HG03175 (cell line): ENCODE measurements around the gene FAM181A.

Experiments used
- ATAC-seq: cut with Tn5 transposase; IDR thresholded peaks from one replicate; pipeline ENCODE4 v1.9.1; 2021; ENCODE audit warnings: mild to moderate bottlenecking, moderate library complexity; ENCODE audit not compliant: unreplicated experiment

FAM181A gene

DNA sequence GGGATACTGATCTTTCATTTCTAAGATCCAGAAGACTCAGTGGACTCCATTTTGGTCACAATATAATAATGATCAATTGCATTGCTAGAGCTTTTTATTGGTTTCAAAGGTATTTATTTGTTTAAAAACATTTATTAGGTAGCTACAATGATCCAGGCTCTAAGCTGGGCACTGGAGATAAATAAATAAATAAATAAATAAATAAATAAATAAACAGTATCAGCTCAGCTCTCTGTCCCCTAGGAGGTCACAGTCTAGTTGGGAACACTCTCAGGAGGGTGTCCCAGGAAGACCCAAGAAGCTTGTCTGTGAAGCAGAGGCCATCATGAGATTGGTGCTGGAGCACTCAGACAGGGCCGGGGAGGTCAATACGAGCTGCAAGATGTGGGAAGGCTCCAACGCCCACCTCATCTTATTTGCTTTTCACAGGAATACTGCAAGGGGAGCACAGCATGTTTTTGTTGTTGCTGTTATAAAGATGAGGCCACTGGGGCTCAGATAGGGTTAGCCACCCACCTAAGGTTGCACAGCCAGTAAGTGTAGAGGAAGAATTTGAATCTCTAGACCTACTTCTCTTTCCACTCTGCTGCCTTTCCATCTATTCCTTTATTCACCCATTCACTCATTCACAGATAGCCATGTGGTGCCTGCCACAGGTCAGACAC lies 33.8 kb downstream of the FAM181A start:
- no peak for ATAC-seq

DNA sequence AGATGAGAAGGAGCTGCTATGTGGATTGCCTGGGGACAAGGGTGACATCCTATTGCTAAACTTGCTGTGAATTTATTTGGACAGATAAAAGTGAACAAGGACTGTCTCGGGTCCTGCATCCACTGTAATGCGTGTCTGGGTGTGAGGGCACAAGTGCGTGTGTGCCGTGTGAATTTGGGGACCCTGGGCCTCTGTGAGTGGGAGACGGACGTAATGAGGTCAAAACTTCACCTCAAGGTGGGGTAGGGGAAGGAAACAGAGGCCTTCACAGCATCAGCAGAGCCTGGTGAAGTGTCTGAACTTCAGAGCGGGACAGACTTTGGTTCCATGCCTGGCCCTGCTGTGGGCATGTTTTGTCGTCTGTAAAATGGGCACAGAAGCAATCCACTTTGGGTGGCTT lies 34.5 kb downstream of the FAM181A start:
- no peak for ATAC-seq

DNA sequence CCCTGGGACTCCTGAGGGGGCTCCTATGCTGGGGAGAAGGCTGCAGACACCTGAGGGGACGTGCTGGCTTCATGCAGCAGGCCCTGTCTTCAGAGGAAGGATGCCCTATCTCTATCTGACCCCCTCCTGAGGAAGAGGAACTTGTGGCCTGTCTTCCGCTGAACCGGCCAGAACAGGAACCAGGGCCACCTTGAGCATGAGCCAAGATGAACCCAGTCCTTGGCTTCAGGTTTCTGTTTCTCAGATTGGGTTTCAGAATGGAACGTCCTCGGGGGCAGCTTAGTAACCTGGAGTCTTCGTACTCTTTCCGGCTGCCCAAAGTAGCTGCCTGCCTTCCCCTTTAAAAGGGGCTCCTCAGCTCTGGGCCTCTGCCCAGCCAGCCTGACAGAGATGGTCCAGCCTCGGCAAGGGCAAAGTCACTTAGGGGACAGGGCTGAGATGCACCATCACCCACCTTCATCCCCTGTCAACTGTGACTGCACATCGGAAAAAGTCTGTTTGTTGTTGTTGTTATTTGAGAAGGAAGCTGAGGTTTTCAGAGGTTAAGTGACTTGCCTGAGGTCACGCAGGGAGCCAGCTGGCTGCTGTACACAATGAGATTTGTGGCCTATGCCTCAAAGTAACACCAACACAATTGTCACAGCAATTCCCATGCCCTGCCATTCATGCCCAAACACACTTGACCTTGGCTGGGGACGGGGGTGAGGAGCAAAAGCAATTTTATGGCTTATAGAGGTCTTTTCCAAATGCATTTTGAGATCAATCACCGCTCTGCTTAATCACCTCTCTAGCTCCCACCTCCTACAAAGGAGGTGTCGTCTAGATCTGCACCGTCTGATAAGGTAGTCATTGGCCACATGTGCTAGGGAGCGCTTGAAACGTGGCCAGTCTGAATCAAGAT lies 35.8 kb downstream of the FAM181A start:
- peak; percentile 63 for ATAC-seq

DNA sequence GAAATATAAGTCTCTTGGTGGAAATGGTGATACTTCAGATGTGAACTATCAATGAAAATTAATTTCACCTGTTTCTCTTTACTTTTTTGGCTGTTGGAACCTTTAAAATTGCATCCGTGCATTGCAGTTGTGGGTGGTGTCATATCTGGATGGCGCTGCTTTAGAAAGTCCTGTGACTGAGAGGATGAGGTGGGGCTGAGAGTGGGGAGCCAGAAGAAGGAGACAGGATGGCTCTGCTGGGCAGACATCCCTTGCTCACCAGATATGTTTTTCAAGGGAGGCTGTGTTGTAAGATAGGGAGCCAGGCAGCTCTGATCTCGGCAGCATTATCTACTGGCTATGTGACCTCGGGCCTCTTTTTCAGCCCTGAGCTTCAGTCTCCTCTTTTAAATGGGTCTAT lies 36.5 kb downstream of the FAM181A start:
- ATAC-seq: no peak

DNA sequence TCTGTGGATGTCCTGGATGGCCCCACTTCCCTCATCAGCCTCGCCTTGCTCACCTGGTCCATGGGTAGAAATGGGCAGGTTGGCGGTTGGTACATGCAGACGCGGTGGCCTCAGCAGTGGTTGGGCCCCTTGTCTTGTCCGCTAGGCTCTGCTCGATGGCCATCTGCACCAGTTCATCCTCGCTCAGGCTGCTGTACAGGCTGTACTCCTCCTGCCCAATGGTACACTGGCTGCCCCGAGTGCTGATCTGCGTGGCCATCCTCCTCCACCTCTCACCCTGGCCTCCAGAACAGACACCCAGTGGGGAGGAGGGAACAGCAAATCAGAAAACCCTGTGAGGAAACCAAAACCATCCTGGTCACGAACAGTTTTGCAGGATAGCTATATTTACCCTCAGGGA lies 37.1 kb downstream of the FAM181A start:
- no peak for ATAC-seq

DNA sequence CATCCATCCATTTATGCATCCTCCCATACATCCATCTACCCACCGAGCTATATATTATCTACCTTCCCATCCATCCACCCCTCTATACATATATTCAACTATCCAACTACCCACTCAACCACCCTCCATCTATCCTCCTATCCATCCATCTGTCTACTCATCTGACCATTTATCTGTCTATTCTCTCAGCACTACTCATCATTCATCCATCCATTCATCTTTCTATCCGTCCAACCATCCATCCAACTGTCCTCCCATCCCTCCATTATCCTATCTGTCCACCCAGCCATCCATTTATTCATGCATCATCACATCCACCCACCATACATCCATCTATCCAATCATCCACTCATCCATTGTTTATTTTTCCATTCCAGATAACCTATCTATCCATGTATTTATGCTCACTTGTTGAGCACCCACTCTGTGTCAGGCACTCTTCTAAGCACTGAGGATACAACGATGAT lies 37.7 kb downstream of the FAM181A start:
- ATAC-seq: no peak

DNA sequence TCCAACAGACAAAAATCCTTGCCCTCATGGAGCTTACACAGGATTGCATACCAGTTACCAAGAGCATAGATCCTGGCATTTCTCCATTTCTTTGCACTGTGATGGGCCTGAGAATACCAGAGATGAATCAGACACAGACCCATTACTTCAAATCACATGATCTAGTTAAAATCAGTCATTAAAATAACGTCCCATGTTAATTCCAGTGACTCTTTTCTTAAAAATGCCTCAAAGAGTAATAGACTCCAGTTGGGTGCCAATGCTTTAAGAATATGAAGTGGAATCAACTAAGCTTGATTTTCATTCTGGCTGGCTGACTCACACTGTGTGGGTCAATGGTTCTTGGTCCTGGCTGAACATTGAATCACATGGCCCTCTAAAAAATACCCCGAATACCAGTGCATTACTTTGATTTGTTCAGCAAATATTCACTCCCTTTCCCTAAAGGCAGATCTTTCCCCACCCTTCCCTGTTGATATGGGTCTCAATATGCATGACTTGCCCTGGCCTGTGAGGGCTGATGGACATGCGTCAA lies 38.2 kb downstream of the FAM181A start:
- no peak for ATAC-seq

DNA sequence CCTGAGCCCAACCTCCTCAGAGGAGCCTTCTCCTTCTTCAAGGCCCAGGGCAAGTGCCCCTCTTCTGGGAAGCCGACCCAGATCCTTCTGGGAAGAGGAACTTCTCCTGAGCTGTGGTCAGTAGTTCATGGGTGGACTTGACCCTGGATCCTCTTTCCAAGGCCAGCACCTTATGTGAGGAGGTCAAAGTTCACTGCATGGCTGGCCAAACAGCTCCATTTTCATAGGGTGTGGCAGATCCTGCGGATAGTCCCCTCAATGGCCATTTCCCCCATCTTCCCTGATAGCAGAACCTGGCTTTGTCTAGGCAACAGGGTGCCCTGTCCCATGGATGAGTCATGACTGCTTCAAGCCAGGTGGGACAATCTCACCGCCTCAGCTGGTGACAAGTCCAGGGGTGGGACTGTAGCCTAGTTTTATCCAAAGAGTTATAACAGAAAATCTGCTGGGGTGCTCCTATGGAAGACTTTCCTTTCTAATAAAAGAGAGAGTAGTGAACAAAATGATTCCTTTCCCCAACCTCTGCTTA lies 38.9 kb downstream of the FAM181A start:
- no peak for ATAC-seq

DNA sequence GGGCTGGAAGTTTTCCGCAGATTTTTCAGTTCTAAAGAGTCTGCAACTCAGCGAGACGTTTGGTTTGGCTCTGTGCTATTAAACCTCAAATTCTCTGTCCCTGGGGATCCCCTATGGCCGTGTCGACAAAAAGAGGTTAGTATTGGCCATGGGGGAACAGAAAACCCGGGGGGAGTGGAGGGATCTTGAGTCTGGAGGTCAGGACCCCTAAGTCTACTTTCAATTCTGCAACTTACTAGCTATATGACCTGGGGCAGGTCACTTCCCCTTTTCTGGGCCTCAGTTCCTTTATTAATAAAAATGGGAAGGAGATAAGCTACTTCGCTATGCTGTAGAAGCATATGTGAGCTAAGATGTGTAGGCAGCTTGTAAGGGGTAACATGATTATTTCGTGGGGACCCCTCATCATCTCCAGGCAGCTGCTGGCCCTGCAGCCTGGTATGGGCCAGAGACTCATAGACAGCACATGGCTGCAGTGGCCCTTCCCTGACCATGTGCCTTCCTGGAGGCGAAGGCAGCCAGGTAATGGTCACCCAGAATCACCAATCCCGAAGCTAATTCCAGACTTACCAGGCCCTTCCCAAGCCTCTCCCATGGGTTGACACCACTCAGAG lies 40.6 kb downstream of the FAM181A start:
- peak; percentile 38 for ATAC-seq

DNA sequence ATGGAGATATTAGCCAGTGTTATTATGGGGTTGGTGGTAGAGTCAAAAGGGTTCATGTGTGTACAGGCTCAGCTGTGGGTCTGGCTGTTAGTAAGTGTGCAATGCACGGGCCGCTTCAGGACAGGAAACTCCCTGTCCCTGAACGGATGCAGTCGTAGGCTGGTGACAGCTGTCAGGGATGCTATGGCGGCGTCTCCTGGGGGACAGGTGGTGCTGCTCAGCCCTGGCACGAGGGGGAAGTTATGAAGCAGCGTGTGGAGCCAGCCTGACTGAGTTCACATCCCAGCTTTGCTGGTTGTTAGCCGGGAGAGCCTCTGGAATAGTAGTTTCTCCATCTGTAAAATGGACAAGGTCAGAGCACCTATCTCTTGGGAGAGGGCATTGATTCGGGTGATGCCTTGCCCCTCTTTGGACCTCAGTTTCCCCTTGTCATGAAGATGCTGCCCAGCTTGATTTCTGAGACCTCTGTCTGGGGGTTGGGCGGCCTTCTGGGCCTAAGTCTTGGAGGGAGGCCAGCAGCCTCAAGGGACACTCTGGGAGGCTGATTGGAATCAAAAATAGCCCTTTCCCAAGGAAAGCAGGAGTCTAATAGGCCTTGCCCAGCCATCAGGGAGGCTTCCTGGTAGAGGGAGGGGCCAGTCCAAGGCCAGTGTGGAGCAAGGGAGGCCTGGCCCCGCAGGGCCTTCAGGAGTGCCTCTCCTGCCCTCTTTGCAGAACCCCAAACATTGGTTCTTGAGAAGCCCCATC lies 42.1 kb downstream of the FAM181A start:
- ATAC-seq: no peak

DNA sequence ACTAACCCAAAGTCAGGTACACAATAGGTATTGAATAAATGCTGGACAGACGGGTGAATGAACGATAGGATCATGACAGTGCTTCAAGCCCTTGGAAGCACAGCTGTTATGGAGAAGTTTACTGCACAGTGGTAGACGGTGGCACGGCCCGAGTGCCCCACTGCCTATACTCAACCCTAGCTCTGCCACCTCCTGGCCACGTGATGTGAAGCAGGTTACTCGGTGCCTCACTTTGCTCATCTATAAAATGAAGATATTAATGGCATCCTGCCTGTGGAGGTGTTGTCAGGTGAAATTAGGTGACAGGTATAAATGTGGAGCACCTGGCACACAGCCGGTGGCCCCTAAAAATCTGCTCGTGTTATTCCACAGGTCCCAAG lies 43.4 kb downstream of the FAM181A start:
- ATAC-seq: peak; percentile 20

DNA sequence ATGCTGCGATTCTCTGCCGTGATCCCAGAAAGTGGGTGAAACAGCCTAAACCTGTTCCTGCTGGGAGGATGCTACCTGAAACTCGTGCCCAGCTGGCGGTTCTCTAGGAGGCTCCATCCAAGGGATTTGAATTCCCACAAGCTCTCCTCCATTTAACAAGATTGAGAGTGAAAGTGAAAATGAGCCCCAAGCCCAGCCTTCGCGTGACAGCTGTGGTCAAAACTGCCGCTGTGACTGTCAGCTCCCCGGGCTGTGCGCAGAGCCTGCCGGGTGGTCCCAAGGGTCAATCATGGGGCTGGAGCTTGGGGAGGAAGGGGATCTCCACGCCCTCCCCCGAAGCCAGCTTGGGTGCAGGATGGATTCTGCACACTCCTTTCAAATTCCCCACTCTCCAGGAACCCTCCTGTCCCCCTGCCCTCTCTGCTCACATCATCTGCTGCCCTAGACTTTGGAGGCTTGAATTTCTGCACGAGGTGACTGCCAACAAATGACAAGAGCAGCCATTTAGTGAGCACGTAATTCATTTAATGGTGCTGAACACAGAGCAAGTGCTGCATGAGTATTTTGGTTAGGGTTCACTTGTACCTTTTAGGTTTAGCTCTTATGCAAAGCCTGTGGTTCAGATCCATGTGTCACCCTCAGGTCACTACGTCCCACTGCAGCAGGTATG lies 44.0 kb downstream of the FAM181A start:
- peak; percentile 49 for ATAC-seq

DNA sequence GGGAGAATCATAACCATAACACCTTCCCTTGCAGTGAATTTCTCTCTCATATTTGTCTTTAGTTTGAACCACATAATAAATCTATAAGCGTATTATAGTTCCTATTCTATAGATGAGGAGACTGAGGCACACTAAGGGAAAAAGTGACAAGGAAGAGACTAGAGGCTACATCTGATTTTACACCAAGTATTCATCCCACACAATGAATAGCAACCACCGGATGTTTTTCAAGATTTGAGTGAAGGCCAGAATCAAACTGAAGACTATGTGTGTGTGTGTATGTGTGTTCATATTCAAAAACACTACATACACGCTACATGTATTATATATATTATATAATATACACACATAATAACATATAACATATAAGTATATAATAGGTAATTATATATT lies 44.5 kb downstream of the FAM181A start:
- ATAC-seq: no peak

DNA sequence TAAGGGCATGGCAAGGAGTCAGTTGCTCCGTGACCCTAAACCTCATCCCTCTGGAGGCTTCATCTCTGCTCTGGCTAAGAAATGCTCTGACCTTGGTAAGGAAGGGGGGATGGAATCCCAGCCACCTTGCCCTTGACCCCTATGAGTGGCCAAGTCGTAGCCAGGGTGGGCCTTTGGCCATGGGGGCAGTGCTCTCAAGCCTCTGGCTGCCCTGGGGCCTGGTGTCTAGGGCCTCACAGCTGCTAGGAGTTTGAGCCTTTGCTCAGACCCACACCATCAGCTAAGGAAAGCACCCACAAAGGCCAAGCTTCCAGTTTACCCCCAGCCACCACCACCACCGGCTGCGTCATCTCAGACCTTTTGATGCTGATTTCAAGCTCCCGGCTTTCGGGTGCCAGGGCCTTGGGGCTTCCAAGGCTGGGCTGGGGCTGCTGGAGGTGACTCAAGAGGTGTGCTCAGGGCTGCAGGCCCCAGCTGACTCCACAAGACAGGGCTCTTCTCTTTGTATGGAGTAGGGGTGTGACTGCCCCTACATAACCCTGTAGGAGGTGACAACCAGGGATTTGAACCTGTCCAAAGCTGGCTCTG lies 45.6 kb downstream of the FAM181A start:
- ATAC-seq: no peak

DNA sequence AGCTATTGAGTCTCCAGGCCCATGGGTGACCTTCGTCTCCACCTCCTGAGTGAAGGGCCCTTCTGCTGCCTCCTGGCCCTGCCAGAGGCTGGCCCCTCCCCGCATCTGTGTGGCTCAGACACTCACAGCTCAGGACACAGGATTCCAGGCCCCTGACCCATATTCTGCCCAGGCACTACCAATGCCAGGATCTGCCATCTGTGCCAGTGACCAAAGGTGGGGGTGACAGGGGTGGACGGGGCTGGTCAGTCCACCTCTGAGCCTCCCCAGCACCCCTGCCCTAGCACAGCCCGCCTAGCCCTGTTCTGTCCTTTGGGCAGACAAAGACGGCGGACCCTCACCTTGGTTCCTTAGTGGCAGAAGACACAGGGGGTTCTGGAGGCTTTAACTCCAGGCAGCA lies 46.5 kb downstream of the FAM181A start:
- no peak for ATAC-seq

DNA sequence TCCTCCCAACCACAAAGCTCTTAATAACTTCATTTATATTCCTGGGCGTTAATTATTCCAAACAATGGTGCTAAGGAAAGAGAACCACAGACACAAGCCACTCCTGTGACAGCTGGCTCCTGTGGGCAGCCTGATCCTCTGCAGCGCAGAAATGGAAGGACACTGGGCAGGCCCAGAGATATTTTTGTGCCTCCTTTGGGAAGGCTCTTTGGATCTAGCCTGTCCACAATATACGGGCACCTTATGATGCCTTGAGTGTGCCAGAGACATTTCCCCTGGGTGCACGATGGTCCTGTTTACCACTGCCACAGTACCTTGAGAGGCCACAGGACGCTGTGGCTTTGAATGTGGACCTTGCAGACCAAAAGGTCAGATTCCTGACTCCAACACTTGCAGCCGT lies 47.2 kb downstream of the FAM181A start:
- ATAC-seq: no peak

DNA sequence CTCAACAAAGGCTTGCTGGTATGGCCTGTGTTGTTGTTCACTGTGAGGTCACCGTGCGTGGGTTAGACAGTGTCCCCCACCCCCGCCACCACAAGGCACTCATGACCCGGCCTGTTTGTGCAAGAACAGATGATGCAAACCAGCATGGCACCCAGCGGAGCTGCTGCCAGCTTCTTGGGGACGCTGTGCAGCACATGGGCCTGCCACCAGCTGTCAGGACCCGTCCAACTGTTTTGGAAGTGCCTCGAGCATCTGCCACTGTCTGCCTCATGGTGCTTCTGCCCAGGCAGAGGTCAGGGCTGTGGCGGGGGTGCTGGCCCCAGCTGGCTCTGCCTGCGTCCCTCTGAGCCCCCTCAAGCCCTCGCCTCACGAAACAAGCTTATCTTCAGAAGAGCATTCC lies 47.7 kb downstream of the FAM181A start:
- no peak for ATAC-seq

DNA sequence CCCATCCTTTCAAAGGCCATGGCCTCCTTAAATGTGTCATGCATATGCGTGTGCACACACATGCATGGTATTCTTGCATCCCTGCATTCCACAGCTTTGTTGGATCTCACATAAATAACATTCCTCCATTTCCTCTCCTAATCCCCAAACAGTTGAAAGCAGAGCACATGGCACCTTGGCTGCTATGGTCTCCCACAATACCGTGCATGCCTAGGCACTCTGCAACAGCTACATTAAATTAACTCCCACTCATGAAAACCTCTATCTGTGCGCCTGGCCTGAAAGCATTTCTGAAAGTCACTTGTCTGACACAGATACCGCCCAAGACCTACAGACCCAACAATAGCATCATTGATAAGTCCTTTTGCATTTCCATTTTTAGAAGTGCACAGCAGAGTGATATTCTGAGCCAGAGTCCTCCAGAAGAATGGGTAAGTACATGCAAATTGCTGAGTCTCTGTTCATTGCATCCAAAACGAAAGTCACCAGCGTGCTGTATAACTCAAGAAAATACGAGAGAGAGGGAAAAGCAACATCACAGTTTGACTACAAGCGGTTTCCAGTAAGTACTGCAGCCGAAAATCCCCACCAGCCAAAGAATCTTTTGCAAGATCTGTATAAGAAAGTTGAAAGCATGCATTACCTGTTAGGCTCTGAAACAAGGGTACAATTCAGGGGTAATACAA lies 48.8 kb downstream of the FAM181A start:
- ATAC-seq: peak; percentile 52

DNA sequence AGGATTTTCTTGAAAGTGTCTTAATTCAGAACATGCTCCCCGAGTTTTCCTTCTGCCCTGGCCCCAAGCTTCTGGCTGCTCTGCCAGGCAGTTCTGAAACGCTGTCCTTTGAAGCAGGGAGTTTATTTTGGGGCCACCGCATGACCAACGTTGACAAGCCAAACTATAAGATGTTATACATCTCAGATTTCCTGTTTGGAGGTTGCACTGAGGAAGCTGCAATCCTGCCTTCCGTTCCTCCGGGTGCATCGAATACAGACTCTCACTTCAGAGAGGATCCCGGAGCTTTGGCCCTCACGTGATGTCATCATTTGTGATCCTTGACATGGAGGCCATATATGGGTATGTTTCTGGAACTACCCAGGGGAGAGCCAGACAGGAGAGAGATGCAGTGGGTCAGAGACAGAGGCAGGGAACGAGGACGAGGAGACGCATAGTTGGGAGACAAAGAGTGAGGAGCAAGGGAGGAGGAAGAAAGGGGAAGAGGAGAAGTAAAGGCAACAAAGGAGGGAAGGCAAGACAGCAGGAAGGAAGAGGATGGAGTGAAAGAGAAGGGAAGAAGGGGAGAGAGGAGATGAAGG lies 49.4 kb downstream of the FAM181A start, which contains the start of gene ASB2:
ASB2 (minus strand) TSS at position 94 of the 581 bp plus-strand sequence. CDS start 12,031 bp downstream, outside the sequence.
- peak; percentile 10 for ATAC-seq
